Nephron progenitor cell (in vitro differentiated cells): ENCODE measurements around the gene ELF4.

ENCODE experiments used
- DNase-seq: peaks from one replicate; pipeline ENCODE4 v3.0.0; 2021
- H3K27ac Mint-ChIP-seq: 2 replicates; pipeline ENCODE4 v1.8.0; 2021; ENCODE audit warnings: mild to moderate bottlenecking, moderate library complexity, mixed read lengths
- H3K27me3 Mint-ChIP-seq: 2 replicates; pipeline ENCODE4 v1.8.0; 2021; ENCODE audit warnings: mild to moderate bottlenecking, low read depth, mixed read lengths; ENCODE audit not compliant: poor library complexity
- H3K36me3 Mint-ChIP-seq: 2 replicates; pipeline ENCODE4 v1.8.0; 2021; ENCODE audit warnings: low read depth, mixed read lengths
- H3K4me1 Mint-ChIP-seq: 2 replicates; pipeline ENCODE4 v1.8.0; 2021; ENCODE audit warnings: mixed read lengths
- H3K4me3 Mint-ChIP-seq: 2 replicates; pipeline ENCODE4 v1.8.0; 2021; ENCODE audit warnings: mild to moderate bottlenecking, moderate library complexity, mixed read lengths
- H3K9me3 Mint-ChIP-seq: 2 replicates; pipeline ENCODE4 v1.8.0; 2021; ENCODE audit warnings: mild to moderate bottlenecking, moderate library complexity, mixed read lengths
- TF ChIP-seq, protein P1 (sequence below): fragments of 200-600 bp; sonication (generic); IDR thresholded peaks from 2 replicates; pipeline ENCODE4 v1.5.0; 2021; ENCODE audit warnings: antibody characterized with exemption

The ELF4 gene

DNA sequence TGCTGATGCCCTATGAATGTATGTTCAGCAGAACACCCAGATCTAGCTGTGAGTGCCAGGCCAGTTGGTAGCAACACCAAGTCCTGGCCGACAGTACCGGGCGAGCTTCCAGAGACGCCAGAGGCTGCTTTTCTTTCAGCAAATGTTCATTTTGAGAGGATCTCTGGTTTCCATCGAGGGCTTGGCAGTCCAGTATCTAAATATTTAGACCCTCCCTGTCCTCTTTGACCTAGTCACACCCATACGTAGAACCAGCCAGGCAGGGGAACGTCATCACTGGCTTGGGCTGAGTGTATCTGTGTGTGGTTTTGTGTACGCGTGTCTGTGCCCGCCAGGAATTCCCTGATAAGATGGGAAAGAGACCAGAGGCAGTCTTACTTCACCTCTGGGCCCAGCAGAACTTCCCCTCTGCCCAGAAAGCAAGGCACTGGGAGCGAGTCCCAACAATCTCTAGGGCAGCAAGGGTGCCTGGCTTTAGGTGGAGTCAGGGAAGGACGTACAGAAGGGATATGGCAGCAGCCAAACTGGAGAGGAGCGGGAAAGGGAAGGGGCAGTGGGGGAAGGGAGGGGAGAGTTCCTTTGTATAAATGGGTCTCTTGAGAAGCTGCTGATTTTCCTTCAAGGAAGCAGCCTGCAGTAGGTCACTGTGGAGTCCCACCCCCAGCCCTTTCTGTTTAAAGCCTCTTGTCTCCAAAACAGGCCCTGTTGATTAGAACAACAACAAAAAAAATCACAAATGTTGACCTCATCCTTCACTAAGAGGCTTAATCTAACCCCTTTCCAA, 15.0 kb upstream of the ELF4 start:
- Mint-ChIP-seq H3K27ac (no peak overlapping the region), H3K9me3 (peaks cover 31% of the 10 kb centered on the region), H3K36me3 (peaks cover 29% of the 10 kb centered on the region), H3K4me3 (no peak overlapping the region), H3K27me3 (no peaks in the 10 kb centered on the region), H3K4me1 (peaks cover 2% of the 10 kb centered on the region)
- no peak for DNase-seq
- TF ChIP-seq, protein P1, sequence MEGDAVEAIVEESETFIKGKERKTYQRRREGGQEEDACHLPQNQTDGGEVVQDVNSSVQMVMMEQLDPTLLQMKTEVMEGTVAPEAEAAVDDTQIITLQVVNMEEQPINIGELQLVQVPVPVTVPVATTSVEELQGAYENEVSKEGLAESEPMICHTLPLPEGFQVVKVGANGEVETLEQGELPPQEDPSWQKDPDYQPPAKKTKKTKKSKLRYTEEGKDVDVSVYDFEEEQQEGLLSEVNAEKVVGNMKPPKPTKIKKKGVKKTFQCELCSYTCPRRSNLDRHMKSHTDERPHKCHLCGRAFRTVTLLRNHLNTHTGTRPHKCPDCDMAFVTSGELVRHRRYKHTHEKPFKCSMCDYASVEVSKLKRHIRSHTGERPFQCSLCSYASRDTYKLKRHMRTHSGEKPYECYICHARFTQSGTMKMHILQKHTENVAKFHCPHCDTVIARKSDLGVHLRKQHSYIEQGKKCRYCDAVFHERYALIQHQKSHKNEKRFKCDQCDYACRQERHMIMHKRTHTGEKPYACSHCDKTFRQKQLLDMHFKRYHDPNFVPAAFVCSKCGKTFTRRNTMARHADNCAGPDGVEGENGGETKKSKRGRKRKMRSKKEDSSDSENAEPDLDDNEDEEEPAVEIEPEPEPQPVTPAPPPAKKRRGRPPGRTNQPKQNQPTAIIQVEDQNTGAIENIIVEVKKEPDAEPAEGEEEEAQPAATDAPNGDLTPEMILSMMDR, result no peak

DNA sequence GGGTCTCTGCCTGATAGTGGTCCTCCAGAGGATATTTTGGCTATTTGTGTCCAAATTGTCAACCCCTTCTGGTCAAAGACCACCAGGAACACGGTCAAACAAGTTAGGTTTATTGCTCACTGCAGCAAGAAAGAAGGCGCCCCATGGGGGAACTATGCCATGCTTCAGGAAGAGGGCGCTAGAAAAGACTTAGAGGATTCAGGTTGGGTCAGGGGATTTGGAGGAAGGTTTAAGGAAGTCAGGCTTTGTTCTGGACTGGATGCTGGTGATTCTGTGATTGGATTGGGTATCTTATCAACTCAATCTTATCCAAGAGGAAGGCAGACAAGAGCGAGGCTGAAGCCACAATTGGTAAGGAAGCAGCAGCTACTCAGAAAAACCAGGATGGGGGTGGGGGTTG, 14.3 kb upstream of the ELF4 start:
- H3K4me1 Mint-ChIP-seq, result peaks cover 9% of the 10 kb centered on the region
- no peak overlapping the region for H3K4me3 Mint-ChIP-seq
- H3K27me3 Mint-ChIP-seq, result no peaks in the 10 kb centered on the region
- peaks cover 29% of the 10 kb centered on the region for H3K36me3 Mint-ChIP-seq
- TF ChIP-seq, protein P1, result no peak
- peaks cover 38% of the 10 kb centered on the region for H3K9me3 Mint-ChIP-seq
- no peak overlapping the region for H3K27ac Mint-ChIP-seq
- no peak for DNase-seq

DNA sequence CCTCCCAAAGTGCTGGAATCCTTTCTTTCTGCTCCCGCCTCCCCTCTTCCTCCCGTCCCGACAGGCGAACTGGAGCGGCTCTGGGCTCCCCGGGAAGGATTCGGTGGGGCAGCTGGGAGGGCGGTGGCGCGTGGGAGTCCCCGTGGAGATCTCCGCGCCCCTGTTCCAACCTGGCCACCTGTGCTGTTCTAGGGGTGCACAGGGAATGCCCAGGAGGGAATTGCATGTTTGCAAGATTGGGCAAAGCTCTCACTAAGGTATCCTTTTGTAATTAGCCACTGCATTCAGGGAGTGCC, 11.2 kb upstream of the ELF4 start:
- Mint-ChIP-seq H3K27me3 (peaks cover 5% of the 10 kb centered on the region), H3K27ac (no peak overlapping the region), H3K4me3 (peak overlapping the region; percentile 75), H3K36me3 (peaks cover 13% of the 10 kb centered on the region), H3K4me1 (peaks cover 34% of the 10 kb centered on the region), H3K9me3 (peaks cover 40% of the 10 kb centered on the region)
- TF ChIP-seq, protein P1, result no peak
- DNase-seq, result no peak

DNA sequence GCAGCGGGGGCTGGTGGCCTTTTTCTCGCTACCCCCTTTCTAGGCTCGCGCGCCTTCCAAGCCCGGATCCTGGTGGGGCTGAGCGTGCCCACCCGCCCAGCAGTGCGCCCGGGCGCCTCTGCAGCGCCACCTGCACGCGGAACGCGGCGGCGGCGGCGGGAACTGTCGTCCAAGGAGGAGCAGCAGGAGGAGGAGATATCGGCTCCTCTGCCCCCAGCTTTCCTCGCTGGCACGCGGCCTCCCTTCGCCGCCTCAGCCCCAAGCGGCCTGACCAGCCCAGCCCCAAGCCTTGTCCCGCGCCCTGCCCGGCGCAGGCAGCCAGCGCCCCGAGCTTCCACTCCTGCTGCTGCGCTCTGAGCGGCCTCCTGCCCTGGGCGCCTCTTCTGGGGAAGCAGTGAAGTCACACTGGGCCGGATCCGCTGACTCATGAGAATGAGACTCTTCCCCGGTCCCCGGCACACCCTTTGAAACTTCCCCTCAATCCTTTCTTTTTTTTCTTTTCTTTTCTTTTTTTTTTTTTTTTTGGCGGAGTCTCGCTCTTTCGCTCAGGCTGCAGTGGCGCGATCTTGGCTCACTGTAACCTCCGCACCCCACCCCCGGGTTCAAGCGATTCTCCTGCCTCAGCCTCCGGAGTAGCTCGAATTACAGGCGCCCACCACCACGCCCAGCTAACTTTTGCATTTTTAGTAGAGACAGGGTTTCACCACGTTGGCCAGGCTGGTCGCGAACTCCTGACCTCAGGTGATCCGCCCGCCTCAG, 10.6 kb upstream of the ELF4 start:
- Mint-ChIP-seq H3K27ac (no peak overlapping the region), H3K9me3 (peaks cover 38% of the 10 kb centered on the region), H3K36me3 (peaks cover 13% of the 10 kb centered on the region), H3K4me1 (peaks cover 34% of the 10 kb centered on the region), H3K4me3 (peak overlapping the region; percentile 75), H3K27me3 (peaks cover 5% of the 10 kb centered on the region)
- TF ChIP-seq, protein P1, result peak; percentile 52
- DNase-seq, result peak; percentile 79

DNA sequence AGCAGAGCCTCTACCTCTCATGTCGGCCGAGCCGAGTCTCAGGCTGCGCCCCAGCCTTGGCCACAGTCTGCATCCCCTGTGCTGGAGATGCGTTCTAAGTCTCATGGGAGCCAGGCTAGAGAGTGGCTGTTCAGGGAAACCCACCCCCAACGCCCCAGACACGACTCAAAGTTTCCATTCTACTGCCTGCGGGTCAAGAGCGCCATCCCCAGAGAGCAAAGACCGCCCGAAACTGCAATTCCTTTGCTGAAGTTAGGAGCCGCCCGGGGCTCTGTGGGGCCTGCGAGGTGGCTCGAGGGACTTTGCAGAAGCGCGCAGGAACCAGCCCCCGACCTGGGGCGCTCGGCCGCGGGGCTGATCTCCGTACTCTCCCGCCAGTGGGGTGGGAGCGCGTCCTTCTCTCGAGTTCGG, 10.0 kb upstream of the ELF4 start:
- TF ChIP-seq, protein P1, result no peak
- Mint-ChIP-seq H3K4me3 (peak overlapping the region; percentile 75), H3K9me3 (peaks cover 40% of the 10 kb centered on the region), H3K36me3 (peaks cover 13% of the 10 kb centered on the region), H3K4me1 (peaks cover 34% of the 10 kb centered on the region), H3K27ac (no peak overlapping the region), H3K27me3 (peaks cover 5% of the 10 kb centered on the region)
- peak; percentile 40 for DNase-seq
